HFFc6 (cell line): ENCODE measurements around the gene SRCIN1. TPM values are rescaled to one million over a fixed set of nuclear protein-coding genes. Genes with fewer than 3 reads are reported as not detected.
A peak's percentile ranks its signal among the peaks of the same experiment; 100 is the strongest.
"Not testable (repeated sequence)": the region's sequence is repeated elsewhere in the genome, so short reads cannot be mapped to it uniquely, and the experiment has no call there.

Experiments used
- DNase-seq: peaks from one replicate; pipeline ENCODE4 v3.0.0-alpha.2; 2018
- H3K27ac Mint-ChIP-seq: 2 replicates; pipeline ENCODE4 v1.8.0; 2020; ENCODE audit warnings: mild to moderate bottlenecking, mixed read lengths
- H3K27me3 Mint-ChIP-seq: 2 replicates; pipeline ENCODE4 v1.8.0; 2021; ENCODE audit warnings: mild to moderate bottlenecking, moderate library complexity, mixed read lengths; ENCODE audit not compliant: insufficient read depth
- H3K36me3 Mint-ChIP-seq: 2 replicates; pipeline ENCODE4 v1.8.0; 2021; ENCODE audit warnings: low read depth, mixed read lengths
- H3K4me1 Mint-ChIP-seq: 2 replicates; pipeline ENCODE4 v1.8.0; 2020; ENCODE audit warnings: low read depth, mixed read lengths
- H3K4me3 Mint-ChIP-seq: 2 replicates; pipeline ENCODE4 v1.8.0; 2020; ENCODE audit warnings: mild to moderate bottlenecking, moderate library complexity, mixed read lengths
- H3K9me3 Mint-ChIP-seq: 2 replicates; pipeline ENCODE4 v1.8.0; 2020; ENCODE audit warnings: mild to moderate bottlenecking, mixed read lengths
- CTCF ChIP-seq: fragments of 200-600 bp; sonication (generic); IDR thresholded peaks from 2 replicates; pipeline ENCODE4 v1.5.0; 2021; ENCODE audit warnings: antibody characterized with exemption, mild to moderate bottlenecking
- total RNA-seq, 6 experiments: library from RNA; stranded (reverse); fragmentation: NEBNext Ultra II Directional; extraction: Animal tissue kit (Norgen Biotek cat#: 25700); gene quantifications; 2 replicates in 1 of 6; 3 replicates in 5 of 6; pipeline ENCODE4 v1.2.3, GENCODE V29; 2021

The SRCIN1 gene
- total RNA-seq, 6 experiments from 2014 or later: not detected

- TF ChIP-seq CTCF: peak; percentile 42; the same call in 1 of the 2 replicates
These were observed 107.4 kb downstream of the SRCIN1 start for GRCh38 chr17:38498353-38498752.

GRCh38 chr17:38497656-38498055 lies 108.1 kb downstream of the SRCIN1 start:
- H3K9me3 Mint-ChIP-seq, H3K27ac Mint-ChIP-seq, DNase-seq, H3K4me3 Mint-ChIP-seq, H3K27me3 Mint-ChIP-seq, H3K4me1 Mint-ChIP-seq: not testable (repeated sequence)
- peaks cover 23% of the 10 kb centered on the region for H3K36me3 Mint-ChIP-seq

More at GRCh38 chr17:38498353-38498752, 107.4 kb downstream of the SRCIN1 start:
- DNase-seq: no peak
- Mint-ChIP-seq H3K27ac (no peak overlapping the region), H3K9me3 (no peaks in the 10 kb centered on the region), H3K27me3 (peaks cover 8% of the 10 kb centered on the region), H3K36me3 (peaks cover 28% of the 10 kb centered on the region), H3K4me1 (no peaks in the 10 kb centered on the region), H3K4me3 (no peak overlapping the region)

GRCh38 chr17:38494152-38494551 lies 111.6 kb downstream of the SRCIN1 start:
- H3K27me3 Mint-ChIP-seq, H3K27ac Mint-ChIP-seq, H3K4me3 Mint-ChIP-seq, H3K4me1 Mint-ChIP-seq, H3K9me3 Mint-ChIP-seq, DNase-seq: not testable (repeated sequence)
- peaks cover 18% of the 10 kb centered on the region for H3K36me3 Mint-ChIP-seq

- H3K36me3 Mint-ChIP-seq: peaks cover 16% of the 10 kb centered on the region
- peaks cover 10% of the 10 kb centered on the region for H3K4me1 Mint-ChIP-seq
- H3K4me3 Mint-ChIP-seq: not testable (repeated sequence)
These were observed 113.4 kb downstream of the SRCIN1 start for GRCh38 chr17:38492067-38493040.

GRCh38 chr17:38491346-38492066 lies 114.2 kb downstream of the SRCIN1 start:
- Mint-ChIP-seq H3K27me3 (peaks cover 12% of the 10 kb centered on the region), H3K4me1 (peaks cover 17% of the 10 kb centered on the region), H3K27ac (peak overlapping the region; percentile 83), H3K36me3 (peaks cover 20% of the 10 kb centered on the region)
- H3K4me3 Mint-ChIP-seq, H3K9me3 Mint-ChIP-seq, DNase-seq: not testable (repeated sequence)

More at GRCh38 chr17:38492067-38493040, 113.4 kb downstream of the SRCIN1 start:
- TF ChIP-seq CTCF: peak; percentile 86
- peak overlapping the region; percentile 83 for H3K27ac Mint-ChIP-seq
- H3K27me3 Mint-ChIP-seq: peaks cover 11% of the 10 kb centered on the region
- peak; percentile 89 for DNase-seq
- H3K9me3 Mint-ChIP-seq: not testable (repeated sequence)

GRCh38 chr17:38489774-38490173 lies 116.0 kb downstream of the SRCIN1 start:
- Mint-ChIP-seq H3K36me3 (peaks cover 16% of the 10 kb centered on the region), H3K4me1 (peaks cover 27% of the 10 kb centered on the region), H3K27me3 (peaks cover 11% of the 10 kb centered on the region), H3K27ac (peak overlapping the region; percentile 38; the same call in 1 of the 2 replicates)
- not testable (repeated sequence) for DNase-seq, H3K4me3 Mint-ChIP-seq, H3K9me3 Mint-ChIP-seq

- H3K27ac Mint-ChIP-seq: peak overlapping the region; percentile 55; the same call in 1 of the 2 replicates
- peaks cover 23% of the 10 kb centered on the region for H3K36me3 Mint-ChIP-seq
- H3K27me3 Mint-ChIP-seq: peaks cover 15% of the 10 kb centered on the region
- peaks cover 35% of the 10 kb centered on the region for H3K4me1 Mint-ChIP-seq
- H3K9me3 Mint-ChIP-seq, DNase-seq: not testable (repeated sequence)
- H3K4me3 Mint-ChIP-seq: peak overlapping the region; percentile 9; the same call in 1 of the 2 replicates
These were observed 120.0 kb downstream of the SRCIN1 start for GRCh38 chr17:38485681-38486298.
